Measurements from ENCODE around the gene ADAM17.
"Not testable (repeated sequence)": the region's sequence is repeated elsewhere in the genome, so short reads cannot be mapped to it uniquely, and the experiment has no call there.

Gene ADAM17

DNA sequence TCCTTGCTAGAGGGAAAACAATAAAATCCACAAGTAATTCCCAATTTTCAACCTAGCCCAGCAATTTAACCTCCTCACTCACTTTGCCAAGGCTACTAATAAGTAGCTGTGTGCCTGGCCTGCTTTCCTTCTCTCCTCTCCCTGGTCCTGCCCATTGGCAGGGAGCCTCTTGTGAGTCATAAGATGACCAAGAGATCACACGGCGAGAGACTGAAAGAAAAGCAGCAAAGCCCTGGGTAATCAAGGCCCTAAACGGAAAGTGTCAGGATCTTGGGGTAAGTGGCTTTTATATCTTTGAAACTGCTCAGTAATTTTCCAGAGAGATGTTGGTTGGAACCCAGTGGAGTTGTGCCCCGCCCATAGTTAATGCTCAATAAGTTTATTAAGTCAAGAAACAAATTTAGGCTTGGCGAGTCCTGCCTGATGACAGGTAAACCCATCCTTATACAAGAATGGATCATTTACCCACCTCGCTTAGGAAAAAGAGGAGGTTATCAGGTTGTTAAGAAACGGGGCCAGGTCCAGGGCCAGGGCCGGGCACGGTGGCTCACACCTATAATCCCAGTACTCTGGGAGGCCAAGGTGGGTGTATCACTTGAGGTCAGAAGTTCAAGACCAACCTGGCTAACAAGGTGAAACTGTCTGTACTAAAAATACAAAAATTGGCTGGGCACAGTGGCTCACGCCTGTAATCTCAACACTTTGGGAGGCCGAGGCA lies 10.0 kb upstream of the ADAM17 start:
- no peak for DNase-seq (ENCODE audit: low read depth)

DNA sequence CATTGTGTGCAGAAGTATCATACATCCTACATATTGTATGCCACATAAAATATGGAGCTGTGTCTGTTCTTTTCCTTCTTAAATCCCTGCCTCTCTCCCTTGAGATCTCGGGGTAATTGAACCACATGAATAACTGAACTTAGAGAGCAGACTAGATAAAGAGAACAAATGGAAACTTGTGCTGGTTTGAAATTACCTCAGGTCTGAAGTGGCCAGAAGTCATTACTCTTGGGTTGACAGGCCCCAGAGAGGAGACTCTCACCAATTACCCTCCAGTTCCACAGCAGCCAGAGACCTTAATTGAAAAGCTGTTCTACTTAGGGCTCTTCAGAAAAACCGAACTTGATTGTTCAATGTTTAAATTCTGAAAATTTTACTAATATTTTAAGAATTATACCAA lies 5.0 kb upstream of the ADAM17 start:
- no peak for DNase-seq (ENCODE audit: low read depth)

DNA sequence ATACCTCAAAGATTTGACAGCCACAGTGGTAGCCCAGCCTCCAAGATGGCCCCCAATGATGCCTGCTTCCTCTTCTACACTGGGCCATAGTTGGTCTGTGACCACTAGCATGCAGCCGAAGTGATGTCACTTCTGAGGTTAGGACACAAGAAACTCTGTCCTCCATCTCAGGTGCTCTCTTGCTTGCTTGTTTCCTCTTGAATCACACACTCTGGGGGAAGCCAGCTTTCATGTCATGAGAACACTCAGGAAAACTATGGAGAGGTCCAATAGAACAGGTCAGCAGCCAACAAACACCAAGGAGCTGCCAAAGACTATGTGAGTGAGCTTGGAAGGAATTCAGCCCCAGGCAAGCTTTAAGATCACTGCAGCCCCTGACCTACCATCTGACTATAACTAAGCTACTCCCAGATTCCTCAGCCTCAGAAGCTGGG lies 3.3 kb upstream of the ADAM17 start:
- DNase-seq (ENCODE audit: low read depth): no peak

DNA sequence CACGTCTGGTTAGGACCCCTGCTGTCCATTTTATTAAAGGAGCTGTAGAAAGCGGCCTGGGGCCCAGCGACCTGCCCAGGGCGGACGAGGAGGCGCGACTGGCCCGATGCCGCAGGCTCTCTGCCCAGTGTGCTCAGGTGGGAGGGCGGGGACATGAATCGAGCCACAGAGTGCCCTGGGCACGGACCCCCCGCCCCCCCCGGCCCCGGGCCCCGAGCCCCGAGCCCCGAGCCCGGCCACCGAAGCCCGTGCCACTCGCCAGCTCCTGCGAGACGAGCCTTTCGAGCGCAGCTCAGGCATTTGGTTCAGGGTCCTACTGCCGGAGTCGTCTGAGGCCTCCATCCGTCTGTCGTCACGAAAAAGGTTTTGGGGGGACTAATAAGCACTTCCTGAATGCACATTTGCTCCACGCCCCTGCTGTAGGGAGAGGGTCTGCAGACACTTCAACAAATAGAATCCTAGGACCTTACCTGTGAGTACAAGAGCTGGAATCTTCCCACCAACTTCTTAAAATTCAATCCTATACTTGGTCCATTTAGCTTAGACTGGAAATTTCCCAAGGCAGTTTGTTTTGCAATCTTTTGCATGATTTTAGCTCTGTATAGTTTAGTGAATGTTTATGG lies 602 bp upstream of the ADAM17 start:
- no peak for DNase-seq (ENCODE audit: low read depth)

DNA sequence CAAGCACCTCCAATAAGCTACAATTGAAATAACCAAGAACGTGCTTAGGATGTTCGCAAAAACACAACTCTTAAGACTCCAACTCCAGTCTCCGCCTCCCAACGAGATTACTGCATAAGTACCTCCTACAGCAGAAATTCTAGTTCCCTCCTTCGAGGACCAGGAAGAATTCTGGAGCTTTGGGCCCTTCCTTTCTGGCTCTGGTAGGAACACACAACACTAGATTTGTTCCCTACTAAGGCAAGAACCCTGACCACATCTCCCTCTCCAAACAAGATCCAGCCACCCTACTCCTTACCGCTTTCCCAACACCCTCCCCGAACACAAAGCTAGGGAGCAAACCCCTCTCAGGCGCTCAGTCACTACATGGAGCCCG lies 721 bp downstream of the ADAM17 start:
- DNase-seq (ENCODE audit: low read depth): peak; percentile 7

DNA sequence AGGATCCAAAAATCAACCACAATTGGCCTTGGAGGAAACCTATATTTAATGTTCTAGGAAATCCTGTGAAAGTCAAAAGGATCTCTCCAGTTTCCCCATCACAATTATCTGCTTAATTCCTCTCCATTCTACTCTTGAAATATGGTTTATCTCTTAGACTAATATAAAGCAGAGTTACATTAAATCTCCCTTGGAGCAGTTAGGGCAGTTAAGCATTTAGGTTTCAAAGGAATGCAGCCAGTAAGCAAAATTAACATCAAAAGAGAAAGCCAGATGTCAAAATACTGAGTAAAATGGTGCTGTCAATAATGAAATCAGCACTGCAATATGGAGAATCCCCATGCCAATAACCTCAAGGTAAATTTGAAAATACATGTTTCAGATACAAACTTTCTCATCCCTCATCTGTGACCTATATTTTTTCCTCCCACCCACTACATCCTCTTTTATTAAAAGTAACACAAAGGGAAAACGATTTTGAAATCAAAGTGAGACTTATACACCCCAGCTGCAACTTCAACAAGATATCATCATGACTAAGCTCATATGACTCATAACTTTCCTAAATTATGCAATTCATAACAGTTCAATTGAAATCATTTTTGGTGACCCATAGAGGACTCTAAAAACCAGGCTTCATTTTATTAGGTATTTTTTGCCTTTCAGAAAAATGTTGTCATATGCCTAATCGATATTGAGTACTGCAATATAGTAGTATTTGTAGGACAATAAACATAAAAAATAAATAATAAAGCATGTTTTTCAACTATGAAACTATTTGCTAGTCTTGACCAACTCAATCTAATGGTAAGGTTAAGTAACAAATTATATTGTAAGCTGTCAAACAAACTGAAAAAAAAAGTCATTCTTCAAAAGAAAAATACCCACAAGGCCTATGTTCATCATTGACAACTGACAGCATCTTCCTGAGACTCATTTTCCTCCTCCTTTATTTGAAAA lies 3.1 kb downstream of the ADAM17 start:
- no peak for DNase-seq (ENCODE audit: low read depth)

DNA sequence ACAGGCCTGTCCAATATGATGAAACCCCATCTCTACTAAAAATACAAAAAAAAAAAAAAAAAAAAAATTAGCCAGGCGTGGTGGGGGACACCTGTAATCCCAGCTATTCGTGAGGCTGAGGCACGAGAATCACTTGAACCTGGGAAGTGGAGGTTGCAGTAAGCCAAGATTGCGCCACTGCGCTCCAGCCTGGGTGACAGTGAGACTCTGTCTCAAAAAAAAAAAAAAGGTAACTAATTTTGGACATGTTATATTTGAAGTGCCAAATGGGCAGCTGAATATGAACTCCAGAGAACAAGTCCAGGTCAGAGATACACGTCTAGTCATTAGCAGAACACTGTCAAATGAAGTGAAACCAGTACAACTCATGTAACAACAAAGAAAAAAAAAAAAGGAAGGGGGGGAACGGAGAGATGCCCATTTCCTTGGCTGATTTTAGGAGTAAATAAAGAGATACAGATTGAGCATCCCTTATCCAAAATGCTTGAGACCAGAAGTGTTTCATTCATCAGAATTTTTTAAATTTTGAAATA lies 4.7 kb downstream of the ADAM17 start:
- not testable (repeated sequence) for DNase-seq (ENCODE audit: low read depth)

DNA sequence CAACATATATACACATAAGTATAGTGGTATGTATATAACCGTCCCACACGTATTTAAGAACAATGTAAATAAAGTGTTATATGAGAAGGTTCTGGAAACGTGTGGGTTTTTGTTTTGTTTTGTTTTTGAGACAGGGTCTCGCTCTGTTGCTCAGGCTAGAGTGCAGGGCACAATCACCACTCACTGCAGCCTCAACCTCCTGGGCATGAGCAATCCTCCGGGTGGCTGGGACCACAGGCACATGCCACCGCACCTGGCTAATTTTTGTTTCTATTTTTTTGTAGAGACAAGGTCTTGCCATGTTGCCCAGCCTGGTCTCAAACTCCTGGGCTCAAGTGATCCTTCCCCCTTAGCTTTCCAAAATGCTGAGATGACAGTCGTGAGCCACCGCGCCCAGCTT lies 6.2 kb downstream of the ADAM17 start:
- DNase-seq (ENCODE audit: low read depth): no peak

DNA sequence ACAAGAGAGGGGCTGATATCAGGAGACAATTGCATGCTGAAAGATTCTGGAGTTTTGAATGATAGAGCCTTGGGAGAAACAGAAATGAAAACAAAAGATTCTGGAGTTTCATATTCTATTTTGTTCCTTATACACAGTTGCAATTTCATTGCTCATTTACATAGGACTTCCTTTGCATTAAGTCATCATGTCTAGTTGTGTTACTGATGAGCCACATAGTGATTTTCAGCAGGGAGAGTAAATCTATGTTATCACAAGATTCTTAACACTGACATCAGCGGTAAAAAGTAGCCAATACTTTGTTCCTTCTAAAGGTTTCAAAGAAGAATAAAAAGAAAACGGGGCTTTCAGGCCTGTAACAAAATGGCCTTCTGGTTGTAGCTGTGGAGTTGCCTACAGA lies 7.1 kb downstream of the ADAM17 start:
- DNase-seq (ENCODE audit: low read depth): no peak

DNA sequence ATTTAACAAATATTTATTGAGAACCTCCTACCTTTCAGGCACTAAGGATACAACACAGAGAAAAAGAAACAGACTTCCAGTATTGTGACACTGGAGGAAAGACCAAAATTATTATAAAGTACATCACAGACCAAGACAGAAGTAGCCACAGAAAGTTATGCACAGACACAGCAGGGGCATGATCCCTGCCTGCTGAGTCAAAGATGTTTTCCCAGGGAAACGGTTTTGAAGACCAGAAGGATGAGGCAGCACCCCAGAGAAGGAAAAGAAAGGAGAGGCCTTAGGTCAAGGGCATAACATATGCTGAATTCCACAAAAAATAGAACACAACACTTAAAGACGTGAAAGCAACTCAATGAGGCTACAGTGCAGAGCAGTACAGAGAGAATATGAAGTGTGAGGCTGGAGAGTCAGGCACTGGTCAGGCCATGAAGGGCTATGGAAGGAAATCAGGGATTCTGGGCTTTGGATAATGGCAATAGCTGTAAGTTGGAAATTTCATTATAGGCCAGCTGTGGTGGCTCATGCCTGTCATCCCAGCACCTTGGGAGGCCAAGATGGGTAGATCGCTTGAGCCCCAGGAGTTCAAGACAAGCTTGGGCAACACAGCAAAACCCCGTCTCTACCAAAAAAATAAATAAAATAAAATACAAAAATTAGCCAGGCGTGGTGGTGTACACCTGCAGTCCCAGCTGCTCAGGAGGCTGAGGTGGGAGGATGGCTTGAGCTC lies 8.2 kb downstream of the ADAM17 start:
- no peak for DNase-seq (ENCODE audit: low read depth)

DNA sequence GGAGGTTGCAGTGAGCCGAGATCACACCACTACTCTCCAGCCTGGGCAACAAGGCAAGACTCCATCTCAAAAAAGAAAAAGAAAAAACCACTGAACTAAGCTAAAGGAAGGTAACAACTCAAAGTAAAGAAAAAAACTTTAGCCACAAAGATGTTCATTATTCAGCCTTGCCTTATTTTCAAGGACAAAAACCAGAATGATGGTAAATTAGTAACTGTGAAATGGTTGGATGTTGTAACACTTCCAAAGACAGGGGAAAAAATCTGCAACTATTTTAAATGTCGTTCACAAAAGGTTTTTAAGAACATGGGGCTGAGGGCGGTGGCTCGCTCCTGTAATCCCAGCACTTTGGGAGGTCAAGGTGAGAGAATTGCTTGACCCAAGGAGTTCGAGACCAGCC lies 10.1 kb downstream of the ADAM17 start:
- DNase-seq (ENCODE audit: low read depth): no peak

DNA sequence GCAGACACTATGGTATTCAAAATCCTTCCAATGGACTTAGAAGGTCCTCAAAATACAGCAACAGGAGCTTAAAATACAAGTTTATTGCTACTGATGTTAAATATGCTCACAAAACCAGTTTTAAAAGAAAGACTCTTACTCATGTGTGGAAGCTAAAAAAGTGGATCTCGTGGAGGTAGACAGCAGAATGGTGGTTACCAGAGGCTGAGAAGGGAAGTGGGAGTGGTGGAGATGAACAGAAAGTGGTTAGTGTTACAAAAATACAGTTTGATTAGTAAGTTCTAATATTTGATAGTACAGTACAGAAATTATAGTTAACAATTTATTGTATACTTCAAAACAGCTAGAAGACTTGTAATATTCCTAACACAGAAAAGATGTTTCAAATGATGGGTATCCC lies 12.1 kb downstream of the ADAM17 start:
- no peak for DNase-seq (ENCODE audit: low read depth)

DNA sequence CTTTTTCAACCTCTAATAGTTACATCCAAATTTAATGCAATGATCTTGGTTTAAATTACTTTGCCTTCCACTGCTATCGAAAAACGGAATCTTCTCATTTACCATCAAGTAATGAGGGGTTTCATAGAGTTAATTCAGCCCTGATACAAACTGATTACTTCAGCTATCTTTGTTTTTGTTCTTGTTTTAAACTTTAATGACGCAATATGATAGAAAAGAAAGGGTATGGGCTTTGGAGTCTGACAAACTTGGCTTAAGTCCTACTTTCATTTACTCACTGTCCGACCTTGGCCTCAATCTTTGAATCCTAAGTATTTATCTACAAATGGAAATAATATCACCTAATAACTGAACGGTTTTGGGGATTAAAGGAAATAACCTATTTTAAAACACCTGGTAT lies 16.1 kb downstream of the ADAM17 start:
- DNase-seq (ENCODE audit: low read depth): no peak

DNA sequence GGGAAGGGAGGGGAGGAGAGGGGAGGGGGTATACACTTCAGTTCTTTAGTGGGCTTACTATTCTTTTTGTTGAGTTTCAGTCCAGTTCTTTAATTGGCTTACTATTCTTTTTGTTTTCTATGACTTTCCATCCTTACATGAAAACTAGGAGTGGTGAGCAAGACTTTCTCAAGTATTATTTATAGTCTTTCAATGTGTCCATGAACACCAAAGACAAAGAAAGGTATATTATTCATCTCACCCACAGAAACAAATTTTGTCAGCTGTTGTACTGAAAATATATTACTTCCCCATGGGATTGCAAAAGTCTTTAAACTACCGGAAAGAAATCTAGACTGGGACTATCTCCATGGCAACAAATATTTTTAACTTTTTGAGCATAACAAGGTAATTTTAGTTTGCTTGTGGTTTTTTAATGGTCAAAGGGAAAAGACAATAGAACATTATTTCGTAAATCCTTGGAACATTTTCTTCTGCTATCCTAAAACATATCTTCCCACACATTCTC lies 17.6 kb downstream of the ADAM17 start:
- DNase-seq (ENCODE audit: low read depth): no peak

DNA sequence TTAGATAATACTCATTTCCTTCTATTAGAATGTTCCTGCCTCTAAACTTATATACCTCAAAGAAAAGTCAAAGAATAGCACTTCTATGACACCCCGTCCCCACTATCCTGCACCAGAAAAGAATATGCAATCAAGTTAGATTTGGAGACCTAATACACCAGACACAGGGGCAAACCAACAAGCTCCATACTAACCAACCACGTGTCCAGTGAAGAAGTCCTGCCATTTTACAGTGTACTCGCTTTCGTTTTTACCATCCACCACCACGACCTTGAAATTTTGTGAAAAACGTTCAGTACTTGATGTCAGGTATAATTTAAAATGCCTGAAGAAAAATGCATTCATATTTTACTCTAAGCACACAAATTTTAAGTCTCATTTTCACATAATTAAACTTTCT lies 19.1 kb downstream of the ADAM17 start:
- DNase-seq (ENCODE audit: low read depth): no peak

DNA sequence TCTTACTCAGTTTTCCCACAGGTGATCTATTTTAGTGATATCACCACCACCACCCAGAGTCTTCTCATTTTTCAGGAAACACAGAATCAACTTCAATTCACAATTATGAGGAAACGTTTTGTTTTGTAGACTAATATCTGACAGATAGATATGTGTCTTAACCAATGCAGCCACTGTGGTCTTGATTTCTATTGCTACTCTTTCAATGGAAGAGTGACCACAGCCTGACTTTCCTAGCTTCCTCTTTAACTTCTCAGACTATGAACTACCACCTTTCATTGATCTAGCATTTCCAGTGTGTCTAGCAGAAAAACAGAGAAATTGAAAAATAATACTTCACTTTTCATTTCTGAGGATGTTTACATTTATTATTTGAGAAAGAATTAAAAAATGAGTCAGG lies 20.5 kb downstream of the ADAM17 start:
- DNase-seq (ENCODE audit: low read depth): no peak

DNA sequence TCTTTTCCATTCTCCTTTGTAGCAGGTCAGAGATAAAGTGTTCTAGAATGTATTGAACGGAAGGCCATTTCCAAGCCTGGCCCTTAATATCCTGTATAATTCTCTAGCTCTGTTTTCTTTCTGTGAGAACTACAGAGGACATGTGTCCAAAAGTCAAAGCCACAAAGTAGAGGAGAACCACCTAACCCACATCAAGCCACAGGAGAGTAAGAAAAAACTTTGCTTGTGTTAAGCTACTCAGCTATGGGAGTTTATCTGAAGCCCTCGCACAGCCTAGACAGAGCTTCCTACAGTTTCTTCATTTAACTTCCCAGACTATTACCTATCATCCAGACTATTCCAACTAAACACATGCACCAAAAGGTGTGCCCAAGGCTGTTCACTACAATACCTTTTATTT lies 22.0 kb downstream of the ADAM17 start:
- DNase-seq (ENCODE audit: low read depth): no peak

DNA sequence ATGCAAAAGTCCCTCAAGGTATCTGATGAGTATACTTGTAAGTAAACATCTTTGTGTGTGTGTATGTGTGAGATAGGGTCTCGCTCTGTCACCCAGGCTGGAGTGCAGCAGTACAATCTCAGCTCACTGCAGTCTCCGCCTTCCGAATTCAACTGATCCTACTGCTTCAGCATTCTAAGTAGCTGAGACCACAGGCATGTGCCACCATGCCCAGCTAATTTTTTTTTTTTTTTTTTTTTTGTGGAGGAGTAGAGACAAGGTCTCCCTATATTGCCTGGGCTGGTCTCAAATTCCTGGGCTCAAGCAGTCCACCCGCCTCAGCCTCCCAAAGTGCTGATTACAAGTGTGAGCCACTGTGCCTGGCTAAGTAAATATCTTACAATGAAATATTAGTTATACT lies 23.2 kb downstream of the ADAM17 start:
- no peak for DNase-seq (ENCODE audit: low read depth)

DNA sequence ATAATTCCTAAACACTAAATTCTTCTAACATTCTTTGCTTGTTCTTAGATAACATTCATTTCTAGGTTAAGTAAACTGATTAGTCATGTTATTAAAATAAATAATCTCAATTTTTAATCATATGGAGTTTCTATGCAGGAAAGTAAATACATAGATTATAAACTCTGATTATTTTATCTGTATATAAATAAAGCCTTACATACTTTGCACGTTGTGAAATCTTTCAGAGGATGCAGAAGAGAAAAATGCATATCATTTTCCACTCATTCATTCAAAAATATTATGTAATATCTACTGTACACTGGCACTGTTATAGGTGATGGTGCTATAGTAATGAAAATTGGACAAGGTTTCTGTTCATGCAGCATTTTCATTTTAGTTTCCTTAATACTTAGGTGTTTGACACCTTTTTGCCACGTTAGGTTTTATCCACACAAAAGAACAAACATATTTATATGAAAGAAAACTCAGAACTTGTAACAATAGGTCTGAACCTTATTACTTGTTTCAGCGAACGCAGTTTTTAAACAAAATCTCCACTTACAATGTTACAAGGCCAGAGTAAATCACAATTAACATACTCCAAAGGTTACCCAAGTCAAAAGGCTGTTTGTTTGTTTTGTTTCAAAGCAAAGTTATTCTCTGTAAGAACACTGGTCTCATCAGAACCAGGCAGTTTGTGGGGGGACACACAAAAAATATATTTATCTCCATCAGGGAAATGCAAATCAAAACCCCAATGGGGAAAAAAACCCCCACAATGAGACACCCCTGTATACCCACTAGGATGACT lies 27.4 kb downstream of the ADAM17 start:
- DNase-seq (ENCODE audit: low read depth): no peak

DNA sequence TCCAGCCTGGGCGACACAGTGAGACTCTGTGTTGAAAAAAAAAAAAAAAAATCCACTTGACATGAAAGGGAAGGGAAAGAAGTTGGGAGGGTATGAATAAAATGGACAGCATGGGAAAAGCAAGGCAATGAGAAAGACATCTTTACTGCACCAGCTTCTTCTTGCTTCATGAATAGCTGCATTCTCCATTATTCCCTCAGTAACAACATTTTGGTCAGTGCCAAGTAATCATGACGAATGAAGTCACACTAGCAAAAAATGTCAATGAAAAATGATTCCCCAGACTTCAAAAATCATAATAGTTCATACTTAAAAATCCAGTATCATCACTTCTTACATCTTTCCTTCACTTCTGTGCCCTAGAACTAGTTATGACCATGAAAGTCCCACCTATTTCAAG lies 30.4 kb downstream of the ADAM17 start:
- no peak for DNase-seq (ENCODE audit: low read depth)

DNA sequence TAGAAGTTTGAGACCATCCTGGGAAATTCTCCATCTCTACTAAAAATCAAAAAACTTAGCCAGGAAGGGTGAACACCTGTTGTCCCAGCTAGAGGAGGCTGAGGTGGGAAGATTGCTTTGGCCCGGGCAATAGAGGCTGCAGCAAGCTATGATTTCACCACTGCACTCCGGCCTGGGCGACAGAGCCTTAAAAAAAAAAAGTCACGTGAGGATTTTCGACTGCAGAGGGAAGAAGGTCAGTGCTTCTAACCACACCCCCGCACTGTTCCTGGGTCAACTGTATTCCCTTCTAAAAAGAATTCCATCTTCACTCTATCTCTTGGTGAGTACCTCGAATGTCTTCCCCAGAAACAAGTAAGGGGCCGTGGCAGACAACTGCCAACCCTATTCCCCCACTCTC lies 31.3 kb downstream of the ADAM17 start:
- DNase-seq (ENCODE audit: low read depth): no peak

All from activated gamma-delta T cell treated with anti-CD3 and anti-CD28 coated beads, Interleukin-2, amount 50 U/mL, for 16 hours (primary cell).